GM18519 (cell line): ENCODE data around the gene ZNF774.
A peak's percentile ranks its signal among the peaks of the same experiment; 100 is the strongest.
"Not testable (repeated sequence)": the region's sequence is repeated elsewhere in the genome, so short reads cannot be mapped to it uniquely, and the experiment has no call there.

Experiments
- ATAC-seq: cut with Tn5 transposase; IDR thresholded peaks from one replicate; pipeline ENCODE4 v1.9.1; 2021; ENCODE audit warnings: mild to moderate bottlenecking, moderate library complexity; ENCODE audit not compliant: unreplicated experiment, low FRiP score

ZNF774 gene

DNA sequence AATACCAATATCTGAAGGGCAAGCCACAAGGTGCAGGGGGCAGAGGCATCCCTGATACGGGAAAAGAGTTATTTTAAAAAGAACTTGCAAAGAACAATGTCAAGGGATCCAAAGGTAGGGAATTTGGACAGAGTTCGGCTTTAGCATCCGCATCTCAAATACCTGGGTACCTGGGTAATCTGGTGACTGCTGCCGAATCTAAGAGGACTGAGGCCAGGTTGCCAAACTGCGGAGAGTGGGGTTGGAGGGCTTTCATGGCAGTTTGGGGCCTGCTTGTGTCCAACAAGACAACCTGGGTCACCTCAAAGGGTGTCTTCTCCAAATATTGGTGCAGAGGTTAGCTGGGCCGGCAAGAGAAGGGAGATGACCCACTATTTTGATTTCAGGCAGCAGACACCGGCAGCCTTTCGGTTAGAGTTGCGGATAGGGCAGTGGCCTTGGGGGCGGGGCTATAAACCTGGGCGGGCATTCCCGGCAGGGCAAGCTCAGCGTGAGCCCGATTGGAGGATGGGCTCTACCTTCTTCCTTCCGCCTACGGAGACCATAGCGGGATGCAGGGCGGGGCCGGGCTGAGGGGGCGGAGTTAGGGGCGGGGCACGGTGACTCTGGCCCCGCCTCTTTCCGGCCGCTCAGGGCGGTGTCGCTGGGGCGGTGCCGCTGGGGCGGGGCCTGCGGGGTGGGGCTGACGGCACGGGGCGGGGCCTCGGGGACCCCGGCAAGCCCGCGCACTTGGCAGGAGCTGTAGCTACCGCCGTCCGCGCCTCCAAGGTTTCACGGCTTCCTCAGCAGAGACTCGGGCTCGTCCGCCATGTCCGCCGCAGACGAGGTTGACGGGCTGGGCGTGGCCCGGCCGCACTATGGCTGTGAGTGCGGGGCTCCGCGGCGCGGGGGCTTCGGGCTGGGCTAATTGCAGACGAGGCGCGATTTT is 35.7 kb downstream of the ZNF774 start, which contains the start of gene IQGAP1:
Gene IQGAP1, plus strand, starts transcription at position 709 of the 928 bp plus-strand sequence. Its CDS starts 100 bp downstream, at position 809.
- peak; percentile 84 for ATAC-seq

DNA sequence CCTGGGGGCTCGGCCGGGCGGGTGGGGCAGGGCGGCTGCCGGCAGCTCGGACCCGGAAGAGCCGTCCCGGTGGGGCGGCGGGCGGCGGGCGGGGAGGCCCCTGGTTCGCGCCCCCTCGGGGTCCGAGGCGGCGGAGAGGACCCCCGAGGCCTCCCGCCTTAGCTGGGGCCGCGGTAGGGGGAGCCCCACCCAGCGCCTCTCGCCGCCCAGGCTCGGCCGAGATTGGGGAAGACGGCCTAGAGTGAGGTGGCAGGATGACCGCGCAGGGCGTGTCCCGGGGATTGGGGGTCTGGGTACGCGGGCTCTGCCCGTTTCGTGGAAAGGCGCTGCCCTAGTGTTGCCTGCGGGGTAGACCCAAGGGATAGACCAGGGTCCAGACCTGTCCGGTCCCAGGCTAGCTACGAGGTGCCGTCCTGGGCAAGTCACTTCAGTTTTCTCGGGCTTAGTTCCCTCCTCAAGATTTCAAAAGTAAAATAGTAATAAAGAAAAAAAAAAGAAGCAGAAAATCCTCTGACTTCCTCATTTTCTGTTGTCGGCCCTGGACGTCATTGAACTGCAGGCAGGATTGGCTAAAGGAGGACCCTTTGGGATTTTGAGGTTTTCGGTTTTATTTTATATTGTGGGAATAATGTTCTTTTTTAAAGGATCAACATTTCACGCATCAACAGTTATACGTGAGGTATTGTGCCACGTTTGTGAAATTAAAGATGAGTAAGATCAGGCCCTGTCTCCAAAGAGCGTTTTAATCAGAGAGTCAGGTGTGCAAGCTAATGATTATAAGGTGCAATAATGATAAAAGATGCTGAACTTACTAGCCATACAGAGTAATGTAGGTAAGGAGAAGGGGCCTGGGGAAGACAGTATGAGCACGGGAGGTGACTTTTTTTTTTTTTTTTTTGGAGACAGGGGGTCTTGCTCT is 36.6 kb downstream of the ZNF774 start:
- ATAC-seq = peak; percentile 24

DNA sequence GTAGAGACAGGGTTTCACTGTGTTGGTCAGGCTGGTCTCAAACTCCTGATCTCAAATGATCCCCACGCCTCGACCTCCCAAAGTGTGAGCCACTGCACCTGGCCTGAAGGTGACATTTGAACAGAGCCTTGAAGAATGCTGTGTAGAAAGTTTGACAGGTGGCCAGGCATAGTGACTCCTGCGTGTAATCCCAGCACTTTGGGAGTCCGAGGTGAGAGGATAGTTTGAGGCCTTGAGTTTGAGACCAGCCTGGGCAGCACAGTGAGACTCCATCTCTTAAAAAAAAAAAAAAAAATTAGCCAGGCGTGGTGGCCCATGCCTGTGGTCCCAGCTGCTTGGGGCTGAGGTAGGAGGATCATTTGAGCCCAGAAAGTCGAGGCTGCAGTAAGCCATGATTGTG is 37.4 kb downstream of the ZNF774 start:
- no peak for ATAC-seq

DNA sequence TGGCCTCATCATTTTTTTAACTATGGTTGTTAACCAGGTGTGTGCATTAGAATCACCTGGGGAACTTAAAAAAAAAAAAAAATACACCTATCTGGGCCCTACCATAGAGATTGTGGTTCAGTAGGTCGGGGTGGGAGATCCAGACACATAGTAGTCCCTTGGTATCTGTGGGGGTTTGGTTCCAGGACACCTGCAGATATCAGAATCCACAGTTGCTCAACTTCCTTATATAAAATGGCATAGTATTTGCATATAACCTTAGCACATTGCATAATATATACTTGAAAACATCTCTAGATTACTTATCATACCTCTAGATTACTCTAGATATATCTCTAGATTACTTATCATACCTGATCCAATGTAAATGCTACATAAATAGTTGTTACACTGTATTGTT is 41.0 kb downstream of the ZNF774 start:
- ATAC-seq = no peak

DNA sequence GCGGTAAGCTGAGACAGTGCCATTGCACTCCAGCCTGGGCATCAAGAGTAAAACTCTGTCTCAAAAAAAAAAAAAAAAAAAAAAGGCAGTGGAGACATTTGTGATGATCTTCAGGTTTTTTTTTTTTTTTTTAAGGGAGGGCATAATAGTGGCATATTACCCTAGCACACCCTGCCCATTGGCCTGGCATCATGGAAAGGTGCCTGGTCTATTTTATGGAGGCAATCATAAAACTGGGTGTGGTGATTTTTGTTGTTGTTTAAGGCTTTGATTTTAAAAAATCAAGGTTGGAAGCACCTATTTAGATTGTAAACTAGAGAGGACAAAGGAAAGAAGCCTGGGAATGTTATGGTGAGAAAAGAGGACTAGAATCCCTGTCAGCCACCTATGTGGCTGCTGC is 42.0 kb downstream of the ZNF774 start:
- ATAC-seq = no peak

DNA sequence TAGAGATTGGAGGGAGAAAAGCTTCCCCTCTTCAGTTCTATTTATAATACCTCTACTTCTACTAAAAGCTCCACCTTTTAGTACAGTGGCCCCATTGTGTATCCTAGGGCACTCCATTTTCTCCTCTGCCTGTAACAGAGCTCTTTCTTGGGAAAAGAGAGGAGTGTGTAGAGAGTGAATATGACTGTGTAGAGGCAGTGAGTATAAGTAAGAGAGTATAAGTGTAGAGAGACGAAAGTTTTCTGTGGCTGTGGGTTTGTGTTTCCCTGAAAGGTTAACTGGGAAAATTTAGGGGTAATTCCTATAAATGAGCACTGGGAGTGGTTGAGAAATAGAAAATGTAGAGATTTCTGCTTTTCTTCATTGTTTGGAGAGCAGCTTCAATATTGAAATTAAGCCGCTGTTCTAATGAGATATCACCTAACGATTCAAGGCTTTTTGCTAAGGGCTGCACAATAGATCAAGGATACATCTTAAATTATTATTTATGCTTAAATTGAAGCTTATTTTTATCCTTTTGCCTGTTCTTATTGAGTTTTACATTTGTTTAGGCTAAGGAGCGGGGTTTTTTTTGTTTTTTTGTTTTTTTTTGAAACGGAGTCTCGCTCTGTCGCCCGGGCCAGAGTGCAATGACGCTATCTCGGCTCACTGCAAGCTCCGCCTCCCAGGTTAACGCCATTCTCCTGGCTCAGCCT is 42.8 kb downstream of the ZNF774 start:
- ATAC-seq = no peak

DNA sequence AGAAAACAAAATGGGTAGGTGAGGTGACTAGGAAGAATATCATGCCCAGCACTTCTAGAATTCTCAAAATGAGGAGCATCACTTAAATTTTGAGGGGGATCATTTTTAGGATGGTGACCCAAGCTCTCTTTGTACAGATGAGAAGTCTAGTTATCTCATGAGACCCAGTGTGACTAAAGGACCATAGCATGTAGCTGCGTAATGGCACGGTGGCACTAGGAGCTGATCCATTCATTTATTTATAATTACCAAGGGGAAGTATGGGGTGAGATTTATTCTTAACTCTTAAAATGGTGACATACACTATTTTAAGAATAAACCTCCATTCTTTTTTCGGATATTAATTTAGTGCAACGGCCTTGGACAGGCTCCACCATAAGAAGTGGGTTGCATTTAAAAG is 44.2 kb downstream of the ZNF774 start:
- ATAC-seq = no peak

DNA sequence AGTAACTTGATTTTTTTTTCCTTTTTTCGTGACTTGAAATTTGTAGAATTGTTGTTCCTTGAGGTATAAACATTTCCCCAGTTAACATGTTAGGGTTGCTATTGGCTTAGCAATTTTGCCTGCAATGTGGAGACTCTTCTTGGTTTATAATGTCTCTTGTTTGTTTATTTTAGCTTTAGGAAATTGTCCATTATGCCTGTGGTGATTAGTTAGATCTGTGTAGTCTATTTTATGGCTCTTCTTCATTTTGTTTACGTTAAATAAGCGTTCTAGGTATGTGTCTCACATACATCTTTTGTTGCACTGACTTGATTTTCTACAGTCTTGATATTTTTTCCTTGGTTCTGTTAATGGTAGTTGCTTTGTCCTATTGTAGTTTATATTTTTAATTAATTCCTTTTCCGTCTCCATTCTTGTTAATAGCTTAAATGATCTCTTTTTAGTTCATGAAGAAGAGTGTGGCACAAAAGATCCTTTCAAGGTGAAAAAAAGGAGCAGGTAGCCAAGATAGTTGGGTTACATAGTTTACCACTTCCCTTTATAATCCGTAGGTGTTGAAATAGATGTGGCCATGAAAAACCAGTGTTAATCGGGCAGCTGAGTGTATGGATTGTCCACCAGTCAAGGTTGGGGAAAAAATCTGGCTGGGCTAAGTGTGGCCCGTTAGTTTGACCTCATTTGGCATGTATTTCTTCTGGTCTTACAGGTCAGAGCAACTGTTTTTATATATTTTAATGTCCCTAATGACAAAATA is 48.1 kb downstream of the ZNF774 start:
- no peak for ATAC-seq

DNA sequence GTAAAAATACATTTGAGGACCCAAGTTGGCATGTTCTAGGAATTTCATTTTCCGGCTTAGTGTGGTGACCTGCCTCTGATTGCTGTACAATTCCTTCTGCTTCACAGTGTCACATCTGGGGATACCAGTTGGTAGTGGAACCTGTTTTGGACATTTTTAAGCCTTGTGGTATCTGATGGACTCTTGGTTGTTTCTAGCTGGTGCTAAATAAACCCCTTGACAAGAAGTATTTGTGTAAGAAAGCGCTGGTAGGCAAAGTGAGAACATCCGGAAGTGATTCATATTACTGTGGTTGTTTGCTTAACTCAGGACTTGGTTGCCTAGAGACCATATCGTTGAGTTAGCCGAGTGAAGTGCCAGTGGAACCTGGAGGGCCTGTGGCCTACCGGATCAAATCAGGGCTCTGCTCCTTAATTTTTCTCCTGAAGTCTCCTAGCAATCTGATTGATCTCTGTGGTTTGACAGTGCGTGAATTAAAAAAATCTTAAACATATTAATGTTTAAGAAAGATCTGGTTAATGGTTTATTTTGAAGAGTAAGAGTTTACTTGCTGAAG is 48.8 kb downstream of the ZNF774 start:
- ATAC-seq = peak; percentile 96

DNA sequence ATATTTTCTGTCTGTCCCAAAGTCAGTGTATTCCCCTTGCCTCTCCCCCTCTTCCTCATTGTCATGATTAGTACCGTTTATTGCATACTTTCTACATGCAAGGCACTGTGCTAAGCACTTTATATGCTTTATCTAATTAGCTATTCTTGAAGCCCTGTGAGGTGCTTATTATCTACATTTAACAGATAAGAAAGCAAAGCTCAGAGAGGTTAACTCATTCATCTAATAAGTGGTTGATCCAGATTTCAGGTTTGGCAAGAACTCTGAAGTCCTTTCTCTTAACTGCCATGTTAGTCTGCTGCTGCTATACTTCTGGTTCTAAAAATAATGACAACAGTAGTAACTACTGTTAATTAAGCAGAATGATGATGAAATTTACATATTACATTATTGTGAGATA is 49.4 kb downstream of the ZNF774 start:
- no peak for ATAC-seq

DNA sequence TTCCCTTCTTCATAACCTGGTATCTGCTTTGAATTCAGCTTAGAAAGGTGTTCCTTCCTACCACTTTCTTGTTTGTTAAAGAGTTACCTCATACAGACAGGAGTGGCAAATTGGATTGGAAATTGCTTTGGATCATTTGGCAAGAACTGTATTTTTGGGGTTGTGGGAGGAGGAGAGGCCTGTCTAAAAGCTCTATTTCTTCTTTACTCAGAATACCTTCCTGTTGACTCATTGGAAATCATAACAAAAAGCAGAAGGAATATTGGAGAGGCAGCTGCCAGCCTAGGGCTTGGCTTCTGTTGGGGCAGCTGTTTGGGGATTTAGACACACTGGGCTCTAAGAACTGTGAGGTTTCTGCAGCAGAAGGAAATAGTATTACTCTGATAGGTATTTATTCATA is 50.1 kb downstream of the ZNF774 start:
- ATAC-seq = no peak

DNA sequence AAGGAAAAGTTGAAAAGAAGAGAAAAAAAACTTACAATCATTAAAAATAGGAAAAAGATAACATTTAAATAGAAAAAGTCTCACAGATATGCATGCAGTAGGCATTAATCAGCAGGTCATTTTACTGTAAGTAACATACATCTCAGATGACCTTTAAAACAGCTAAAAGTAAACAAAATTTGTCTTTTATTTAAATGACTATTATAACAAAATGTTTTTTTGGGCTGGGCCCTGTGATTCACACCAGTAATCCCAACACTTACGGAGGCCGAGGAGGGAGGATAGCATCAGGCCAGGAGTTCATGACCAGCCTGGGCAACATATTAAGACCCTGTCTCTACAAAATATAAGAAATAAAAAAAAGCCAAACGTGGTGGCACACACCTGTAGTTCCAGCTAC is 50.7 kb downstream of the ZNF774 start:
- ATAC-seq = no peak

DNA sequence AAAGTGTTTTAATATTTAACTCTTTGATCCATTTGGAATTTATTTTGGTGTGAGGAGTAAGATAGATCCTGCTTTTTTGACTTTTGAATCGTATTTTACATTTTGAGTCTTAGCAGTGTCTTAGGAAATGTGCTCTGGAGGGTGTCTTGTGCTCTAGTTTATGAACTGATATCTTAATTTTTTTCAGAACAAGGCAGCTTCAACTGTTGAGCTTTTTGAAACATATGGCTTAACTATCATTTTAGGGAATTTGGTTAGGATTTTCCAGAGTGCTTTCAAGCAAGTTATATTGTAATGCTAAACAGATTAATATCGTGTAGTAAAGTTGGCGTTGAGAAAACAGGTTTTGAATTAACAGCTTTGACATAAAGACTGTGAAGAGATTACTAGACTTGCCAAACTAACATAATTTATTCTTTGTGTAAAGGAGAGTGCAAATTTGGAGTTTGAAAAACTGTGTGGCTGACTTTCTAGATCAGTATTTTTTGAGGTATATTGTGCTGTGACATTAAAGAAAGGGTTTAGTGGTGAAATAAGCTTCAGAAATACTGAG is 53.0 kb downstream of the ZNF774 start:
- no peak for ATAC-seq

DNA sequence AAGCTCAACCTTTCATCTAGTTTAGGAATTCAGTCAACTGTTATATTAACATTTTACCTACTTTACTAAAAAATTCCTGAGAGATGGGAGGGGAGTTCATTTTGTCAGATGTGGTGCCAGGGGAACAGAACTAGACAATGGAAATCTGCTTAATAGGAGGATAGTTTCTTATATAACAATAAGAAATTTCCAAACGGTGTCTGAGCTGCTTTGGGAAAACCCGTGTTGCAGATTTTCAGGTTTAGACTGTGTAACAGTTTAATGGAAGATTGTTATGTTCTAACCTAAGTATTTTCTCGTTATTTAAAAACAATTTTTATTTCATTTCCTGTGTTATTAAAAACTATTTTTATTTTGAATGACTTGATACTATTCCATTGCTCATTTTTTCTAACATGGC is 55.3 kb downstream of the ZNF774 start:
- no peak for ATAC-seq

DNA sequence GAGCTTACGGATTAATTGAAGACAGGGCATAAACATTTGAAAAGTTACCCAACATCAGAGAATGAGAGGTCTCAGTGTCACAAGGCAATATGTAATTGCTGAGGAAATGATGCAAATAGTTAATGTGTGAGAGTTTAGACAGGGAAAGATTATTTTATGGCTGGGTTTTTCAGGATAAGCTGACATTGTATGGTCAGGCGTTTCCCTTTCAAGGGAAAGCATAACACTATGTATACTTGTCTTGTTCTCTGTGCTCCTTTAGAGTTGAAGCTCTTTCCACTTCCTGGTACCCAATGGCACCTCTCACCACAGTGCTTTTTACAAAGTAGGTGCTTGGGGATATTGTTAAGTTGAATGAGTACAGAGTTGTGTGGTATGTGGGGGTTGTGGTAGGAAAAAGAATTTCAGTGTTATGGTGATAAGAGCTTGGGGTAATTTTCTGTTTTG is 55.8 kb downstream of the ZNF774 start:
- ATAC-seq = no peak

DNA sequence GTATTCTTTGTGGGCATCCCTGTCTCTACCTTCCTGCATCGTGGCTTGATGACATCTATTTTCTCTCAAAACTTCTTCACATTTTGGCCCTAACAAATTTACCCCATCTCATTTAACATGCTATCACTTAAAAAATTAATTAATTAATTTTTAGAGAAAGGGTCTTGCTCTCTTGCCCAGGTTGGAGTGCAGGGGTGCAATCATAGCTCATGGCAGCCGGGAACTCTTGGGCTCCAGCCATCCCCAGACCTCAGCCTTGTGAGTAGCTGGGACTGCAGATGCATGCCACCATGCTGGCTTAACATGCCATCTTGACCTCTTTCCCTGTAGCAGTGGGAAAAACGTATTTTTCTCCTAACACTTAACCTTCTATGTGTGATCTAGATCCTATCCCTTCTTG is 56.6 kb downstream of the ZNF774 start:
- no peak for ATAC-seq

DNA sequence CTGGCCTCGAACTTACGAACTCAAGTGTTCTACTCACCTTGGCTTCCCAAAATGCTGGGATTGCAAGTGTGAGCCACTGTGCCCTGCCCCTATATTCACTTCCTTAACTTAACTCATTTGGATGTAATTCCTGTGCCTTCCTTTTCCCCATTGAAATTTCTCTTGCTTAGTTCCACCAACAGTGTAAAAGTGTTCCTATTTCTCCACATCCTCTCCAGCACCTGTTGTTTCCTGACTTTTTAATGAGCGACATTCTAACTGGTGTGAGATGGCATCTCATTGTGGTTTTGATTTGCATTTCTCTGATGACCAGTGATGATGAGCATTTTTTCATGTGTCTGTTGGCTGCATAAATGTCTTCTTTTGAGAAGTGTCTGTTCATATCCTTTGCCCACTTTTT is 57.5 kb downstream of the ZNF774 start:
- ATAC-seq = not testable (repeated sequence)

DNA sequence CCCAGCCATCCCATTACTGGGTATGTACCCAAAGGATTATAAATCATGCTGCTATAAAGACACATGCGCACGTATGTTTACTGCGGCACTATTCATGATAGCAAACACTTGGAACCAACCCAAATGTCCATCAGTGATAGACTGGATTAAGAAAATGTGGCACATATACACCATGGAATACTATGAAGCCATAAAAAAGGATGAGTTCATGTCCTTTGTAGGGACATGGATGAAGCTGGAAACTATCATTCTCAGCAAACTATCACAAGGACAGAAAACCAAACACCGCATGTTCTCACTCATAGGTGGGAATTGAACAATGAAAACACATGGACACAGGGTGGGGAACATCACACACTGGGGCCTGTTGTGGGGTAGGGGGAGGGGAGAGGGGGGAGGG is 58.2 kb downstream of the ZNF774 start:
- ATAC-seq = not testable (repeated sequence)

DNA sequence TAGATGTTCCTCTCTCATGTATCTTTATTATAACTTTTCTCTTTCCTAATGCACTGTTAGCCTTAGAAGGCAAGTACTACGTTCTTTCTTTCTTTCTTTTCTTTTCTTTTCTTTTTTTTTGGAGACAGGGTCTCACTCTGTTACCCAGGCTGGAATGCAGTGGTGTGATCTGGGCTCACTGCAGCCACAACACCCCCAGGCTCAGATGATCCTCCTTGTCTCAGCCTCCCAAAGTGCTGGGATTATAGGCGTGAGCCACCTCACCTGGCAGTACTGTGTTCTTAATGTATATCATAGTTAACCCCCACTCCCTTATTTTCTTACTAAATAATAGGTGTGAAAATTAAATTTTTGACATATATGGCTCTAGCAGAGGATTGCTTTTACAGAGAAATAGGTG is 59.1 kb downstream of the ZNF774 start:
- ATAC-seq = no peak
